Brain microvascular endothelial cell (primary cell): ENCODE results near the gene DDX10.

Experiments
- DNase-seq: peaks from one replicate; pipeline ENCODE4 v3.0.0-alpha.2; 2020
- H3K27ac ChIP-seq: fragments of 250-450 bp; sonication (Bioruptor Pico); 2 replicates; pipeline ENCODE4 v1.5.1; 2020; ENCODE audit warnings: mild to moderate bottlenecking, moderate library complexity
- H3K27me3 ChIP-seq: fragments of 250-450 bp; sonication (Bioruptor Pico); replicated peaks from 2 replicates; pipeline ENCODE4 v1.5.1; 2020; ENCODE audit warnings: mild to moderate bottlenecking
- H3K36me3 ChIP-seq: fragments of 250-450 bp; sonication (Bioruptor Pico); replicated peaks from 2 replicates; pipeline ENCODE4 v1.5.1; 2020; ENCODE audit warnings: mild to moderate bottlenecking
- H3K4me3 ChIP-seq: 2 replicates; pipeline ENCODE4 v1.5.1; 2011; ENCODE audit warnings: low read depth, mild to moderate bottlenecking, control low read depth, low read length, moderate library complexity
- in situ Hi-C: cut with HindIII; loops from 2 replicates; pipeline ENCODE4 v1.10.0; 2017; ENCODE audit warnings: low sequenced_read_pairs, low pct_ligation_motif_present
- TF ChIP-seq, protein P1 (sequence below): IDR thresholded peaks from 2 replicates; pipeline ENCODE4 v1.5.1; 2011; ENCODE audit warnings: low read depth, mild to moderate bottlenecking, moderate library complexity, low read length, control low read depth, inconsistent platforms; ENCODE audit errors: missing control alignments

The DDX10 gene

GRCh38 chr11:108877178-108877577 is 212.3 kb downstream of the DDX10 start:
- Histone ChIP-seq H3K27me3 (no peaks in the 10 kb centered on the region), H3K27ac (no peak overlapping the region), H3K4me3 (no peak overlapping the region), H3K36me3 (no peaks in the 10 kb centered on the region)
- TF ChIP-seq, protein P1, sequence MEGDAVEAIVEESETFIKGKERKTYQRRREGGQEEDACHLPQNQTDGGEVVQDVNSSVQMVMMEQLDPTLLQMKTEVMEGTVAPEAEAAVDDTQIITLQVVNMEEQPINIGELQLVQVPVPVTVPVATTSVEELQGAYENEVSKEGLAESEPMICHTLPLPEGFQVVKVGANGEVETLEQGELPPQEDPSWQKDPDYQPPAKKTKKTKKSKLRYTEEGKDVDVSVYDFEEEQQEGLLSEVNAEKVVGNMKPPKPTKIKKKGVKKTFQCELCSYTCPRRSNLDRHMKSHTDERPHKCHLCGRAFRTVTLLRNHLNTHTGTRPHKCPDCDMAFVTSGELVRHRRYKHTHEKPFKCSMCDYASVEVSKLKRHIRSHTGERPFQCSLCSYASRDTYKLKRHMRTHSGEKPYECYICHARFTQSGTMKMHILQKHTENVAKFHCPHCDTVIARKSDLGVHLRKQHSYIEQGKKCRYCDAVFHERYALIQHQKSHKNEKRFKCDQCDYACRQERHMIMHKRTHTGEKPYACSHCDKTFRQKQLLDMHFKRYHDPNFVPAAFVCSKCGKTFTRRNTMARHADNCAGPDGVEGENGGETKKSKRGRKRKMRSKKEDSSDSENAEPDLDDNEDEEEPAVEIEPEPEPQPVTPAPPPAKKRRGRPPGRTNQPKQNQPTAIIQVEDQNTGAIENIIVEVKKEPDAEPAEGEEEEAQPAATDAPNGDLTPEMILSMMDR, result no peak
- DNase-seq, result no peak
- in situ Hi-C loops, result no loop called here

DNA sequence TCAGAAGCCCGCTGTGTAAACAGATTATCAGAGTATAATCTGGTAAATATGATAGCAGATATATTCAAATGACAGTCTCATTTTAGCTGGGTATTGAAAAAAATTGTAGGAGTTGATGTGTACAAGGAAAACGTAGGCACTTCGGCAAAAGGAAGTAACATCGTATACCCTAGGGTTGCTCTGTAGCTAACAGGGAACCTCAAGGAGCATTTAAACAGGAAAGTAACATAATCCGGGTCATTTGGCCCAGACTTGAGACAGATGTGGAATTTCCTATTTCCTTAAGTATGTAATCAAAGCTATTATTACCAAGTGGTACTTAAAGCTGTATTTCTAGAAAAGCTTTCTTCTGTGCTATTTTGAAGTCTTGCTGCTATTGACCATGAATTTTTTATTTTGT is 215.6 kb downstream of the DDX10 start:
- H3K27ac ChIP-seq, result no peak overlapping the region
- H3K36me3 ChIP-seq, result no peaks in the 10 kb centered on the region
- no peaks in the 10 kb centered on the region for H3K27me3 ChIP-seq
- DNase-seq, result no peak
- in situ Hi-C loops, result no loop called here
- TF ChIP-seq, protein P1, result no peak
- H3K4me3 ChIP-seq, result no peak overlapping the region

DNA sequence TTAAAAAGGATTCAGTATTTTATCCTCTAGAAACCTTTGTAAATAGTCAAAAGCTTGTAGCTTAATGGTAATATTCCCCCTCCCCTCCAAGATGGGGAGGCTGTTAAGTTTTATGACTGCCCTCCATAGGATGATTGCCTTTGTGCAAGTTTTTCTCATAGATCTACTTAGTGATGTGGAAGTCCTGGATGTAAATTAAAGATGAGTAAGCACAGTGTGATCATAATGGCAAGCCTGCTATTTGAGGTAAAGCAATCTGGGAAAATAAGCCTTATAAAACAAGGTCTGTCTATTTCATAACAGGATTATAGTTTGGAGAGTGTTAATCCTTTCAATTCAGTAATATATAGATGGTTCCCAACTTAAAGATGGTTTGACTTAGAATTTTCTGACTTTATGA is 216.3 kb downstream of the DDX10 start:
- TF ChIP-seq, protein P1, result no peak
- no peak for DNase-seq
- Histone ChIP-seq H3K36me3 (no peaks in the 10 kb centered on the region), H3K27ac (no peak overlapping the region), H3K4me3 (no peak overlapping the region), H3K27me3 (no peaks in the 10 kb centered on the region)
- in situ Hi-C loops, result no loop called here

DNA sequence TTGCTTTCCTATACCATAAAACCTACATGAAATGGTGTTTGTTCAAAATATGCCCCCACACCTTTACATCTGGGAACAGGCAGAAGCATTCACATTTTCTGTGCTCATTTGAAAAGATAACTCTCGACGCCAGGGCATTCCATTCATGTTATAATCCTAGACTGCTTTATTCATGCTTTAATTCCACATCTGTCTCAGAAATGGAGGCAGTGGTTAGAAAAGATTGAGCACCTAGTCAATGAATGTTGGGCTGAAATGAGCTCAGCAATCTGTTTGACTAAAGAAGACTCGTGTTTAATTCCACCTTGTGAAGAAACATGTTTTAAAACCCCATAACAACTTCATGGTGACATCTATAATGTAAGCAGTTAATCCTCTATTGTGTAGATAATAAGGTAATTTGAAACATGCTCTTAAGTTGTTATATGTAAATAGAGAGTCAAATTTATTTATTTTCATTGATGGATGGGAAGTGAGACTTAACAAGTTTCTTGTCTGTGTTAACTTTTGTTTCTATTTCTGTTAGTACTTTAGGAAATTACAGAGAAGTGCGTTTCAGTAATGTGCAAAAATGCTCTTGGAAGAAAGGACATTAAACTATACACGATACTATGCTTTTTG is 217.5 kb downstream of the DDX10 start:
- H3K27me3 ChIP-seq, result no peaks in the 10 kb centered on the region
- no peaks in the 10 kb centered on the region for H3K36me3 ChIP-seq
- no peak for DNase-seq
- no peak overlapping the region for H3K4me3 ChIP-seq
- TF ChIP-seq, protein P1, result no peak
- no peak overlapping the region for H3K27ac ChIP-seq
- in situ Hi-C loops, result no loop called here

DNA sequence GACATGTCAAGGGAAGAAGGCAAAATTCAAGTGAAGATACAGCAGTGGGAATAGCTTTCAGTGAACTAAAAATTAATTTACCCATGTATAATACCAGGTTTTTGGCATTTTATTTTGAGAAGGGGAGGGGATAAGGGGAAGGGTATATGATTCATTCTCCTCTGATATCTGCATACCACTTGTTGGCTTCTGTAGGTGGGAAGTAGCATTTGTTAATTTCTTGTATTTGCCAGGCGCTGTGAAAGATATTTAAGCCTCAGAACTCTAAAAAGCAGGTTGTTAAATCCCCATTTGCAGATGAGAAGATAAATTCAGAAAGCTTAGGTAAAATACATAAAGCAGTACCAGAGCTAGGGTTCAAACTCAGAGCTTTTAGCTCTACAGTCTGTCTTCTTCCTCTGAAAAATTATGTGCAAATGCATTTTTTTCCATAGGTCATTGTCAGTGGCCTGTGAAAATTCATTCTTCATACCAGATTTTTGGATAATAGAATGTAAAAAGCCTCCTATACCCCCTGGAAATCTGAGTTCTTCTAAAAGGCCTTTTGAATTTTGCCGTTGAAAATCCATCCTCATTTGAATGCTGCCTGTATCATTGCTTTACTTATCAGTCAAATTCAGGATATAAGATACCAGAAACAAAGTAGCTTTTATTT is 221.3 kb downstream of the DDX10 start:
- in situ Hi-C loops, result no loop called here
- Histone ChIP-seq H3K36me3 (no peaks in the 10 kb centered on the region), H3K4me3 (no peak overlapping the region), H3K27ac (peak overlapping the region; percentile 38), H3K27me3 (no peaks in the 10 kb centered on the region)
- TF ChIP-seq, protein P1, result no peak
- no peak for DNase-seq

- Histone ChIP-seq H3K36me3 (no peaks in the 10 kb centered on the region), H3K27ac (peak overlapping the region; percentile 38), H3K4me3 (no peak overlapping the region), H3K27me3 (no peaks in the 10 kb centered on the region)
- TF ChIP-seq, protein P1, result no peak
- peak; percentile 45 for DNase-seq
- in situ Hi-C loops, result no loop called here
Observed at GRCh38 chr11:108886660-108887009, 221.8 kb downstream of the DDX10 start.
